Keratinocyte (primary cell): ENCODE results near the gene TMEM221. TPM values are rescaled to one million over a fixed set of nuclear protein-coding genes. Genes with fewer than 3 reads are reported as not detected.

ENCODE experiments used
- DNase-seq: peaks from one replicate; pipeline ENCODE4 v3.0.0-alpha.2; 2011; ENCODE audit warnings: low read depth, missing footprints, low spot score
- FAIRE-seq: peaks from 2 replicates; lab custom pipeline; 2011; peaks lifted over from hg19 to GRCh38; lab: Jason Lieb, UNC
- H2AFZ ChIP-seq: 2 replicates; pipeline ENCODE4 v1.6.0; 2012; ENCODE audit warnings: low read length, control low read depth, inconsistent platforms; ENCODE audit not compliant: control insufficient read depth
- H3K27ac ChIP-seq: 2 replicates; pipeline ENCODE4 v1.5.1; 2011; ENCODE audit warnings: low read length; ENCODE audit not compliant: control insufficient read depth, insufficient read depth
- H3K27me3 ChIP-seq: 3 replicates; pipeline ENCODE4 v1.6.0; 2011; ENCODE audit warnings: low read length; ENCODE audit not compliant: control insufficient read depth, insufficient read depth; ENCODE audit errors: extremely low read depth
- H3K36me3 ChIP-seq, 2 experiments: 2 replicates in 1 of 2; 3 replicates in 1 of 2; pipeline ENCODE4 v1.5.1; 2011; ENCODE audit warnings: low read length in 2 of 2, mild to moderate bottlenecking in 1 of 2; ENCODE audit not compliant: control insufficient read depth in 2 of 2, insufficient read depth in 2 of 2; ENCODE audit errors: extremely low read depth in 1 of 2
- H3K4me1 ChIP-seq: 3 replicates; pipeline ENCODE4 v1.5.1; 2011; ENCODE audit warnings: low read length; ENCODE audit not compliant: control insufficient read depth, insufficient read depth; ENCODE audit errors: extremely low read depth
- H3K4me2 ChIP-seq: 3 replicates; pipeline ENCODE4 v1.6.0; 2011; ENCODE audit warnings: low read depth, low read length; ENCODE audit not compliant: control insufficient read depth, insufficient read depth; ENCODE audit errors: extremely low read depth
- H3K4me3 ChIP-seq, 3 experiments: fragments of 200-600 bp in 1 of 3; sonication (generic) in 1 of 3; 2 replicates in 2 of 3; 3 replicates in 1 of 3; pipeline ENCODE4 v1.5.1; 2011 to 2016; ENCODE audit warnings: low read length in 3 of 3, mild to moderate bottlenecking in 3 of 3, control low read depth in 2 of 3, inconsistent platforms in 1 of 3, low read depth in 1 of 3, mixed read lengths in 1 of 3, mixed run types in 1 of 3, moderate library complexity in 1 of 3; ENCODE audit not compliant: control insufficient read depth in 2 of 3, insufficient read depth in 2 of 3; ENCODE audit errors: extremely low read depth in 1 of 3
- H3K79me2 ChIP-seq: 2 replicates; pipeline ENCODE4 v1.6.0; 2012; ENCODE audit warnings: low read length; ENCODE audit not compliant: control insufficient read depth, insufficient read depth
- H3K9ac ChIP-seq: 3 replicates; pipeline ENCODE4 v1.6.0; 2011; ENCODE audit warnings: low read length; ENCODE audit not compliant: control insufficient read depth, insufficient read depth; ENCODE audit errors: extremely low read depth
- H3K9me1 ChIP-seq: 3 replicates; pipeline ENCODE4 v1.6.0; 2011; ENCODE audit warnings: low read length; ENCODE audit not compliant: control insufficient read depth, insufficient read depth; ENCODE audit errors: extremely low read depth
- H3K9me3 ChIP-seq: 2 replicates; pipeline ENCODE4 v1.5.1; 2012; ENCODE audit warnings: low read depth, low read length; ENCODE audit not compliant: control insufficient read depth
- H4K20me1 ChIP-seq: 3 replicates; pipeline ENCODE4 v1.6.0; 2011; ENCODE audit warnings: low read length; ENCODE audit not compliant: control insufficient read depth, insufficient read depth; ENCODE audit errors: extremely low read depth
- CTCF ChIP-seq, 3 experiments: IDR thresholded peaks in 1 of 3; conservative IDR thresholded peaks in 1 of 3; optimal IDR thresholded peaks in 1 of 3; 2 replicates in 2 of 3; 3 replicates in 1 of 3; pipeline versions ENCODE3 to v1.5.1; 2011; ENCODE audit warnings: low read length in 3 of 3, mild to moderate bottlenecking in 3 of 3, moderate library complexity in 2 of 3, control low read depth in 1 of 3, inconsistent platforms in 1 of 3; ENCODE audit not compliant: insufficient read depth in 2 of 3; ENCODE audit errors: extremely low read depth in 1 of 3
- EZH2 ChIP-seq: IDR thresholded peaks from one replicate; pipeline ENCODE4 v1.6.1; 2012; ENCODE audit warnings: inconsistent platforms, mild to moderate bottlenecking, low read length, moderate library complexity
- dilution Hi-C: fragments of 300-500 bp; cut with MboI; formaldehyde crosslinking; loops from one replicate; pipeline ENCODE4 v1.7.0; 2020; ENCODE audit warnings: low sequenced_read_pairs; ENCODE audit not compliant: extremely low pct_ligation_motif_present
- polyA plus RNA-seq, 5 experiments: library from polyadenylated mRNA; depleted of rRNA in 3 of 5; stranded (reverse) in 3 of 5; stranded (forward) in 1 of 5; unstranded in 1 of 5; fragments of >200 nt; gene quantifications; 1 replicate in 1 of 5; 2 replicates in 3 of 5; 3 replicates in 1 of 5; pipeline versions ENCODE4 v1.2.1 to v1.2.3, GENCODE V29; 2011 to 2012; ENCODE audit warnings: missing spikeins in 2 of 5, low read depth in 1 of 5, low replicate concordance in 1 of 5

Gene TMEM221
- polyA plus RNA-seq, 1 donor (not counting 4 experiments of a cell fraction or from before 2014, with no cell fraction given) = 0.04 TPM

GRCh38 chr19:17489392-17490030 lies 41.0 kb upstream of the TMEM221 start:
- Histone ChIP-seq H4K20me1 (no peaks in the 10 kb centered on the region), H3K36me3 (peaks cover 0 to 6% of the 10 kb centered on the region in 2 experiments), H3K4me3 (no peak overlapping the region), H2AFZ (no peak overlapping the region), H3K4me1 (peaks cover 16% of the 10 kb centered on the region), H3K27ac (no peak overlapping the region), H3K27me3 (no peaks in the 10 kb centered on the region), H3K4me2 (no peak overlapping the region), H3K9me1 (no peaks in the 10 kb centered on the region), H3K79me2 (peaks cover 3% of the 10 kb centered on the region), H3K9me3 (no peaks in the 10 kb centered on the region), H3K9ac (no peak overlapping the region)
- DNase-seq = no peak
- no peak for FAIRE-seq
- dilution Hi-C loops = no loop called here
- TF ChIP-seq EZH2 = no peak
- no peak for TF ChIP-seq CTCF (optimal IDR thresholded peaks at IDR 0.05 in 1 of 3, IDR thresholded peaks at IDR 0.05 in 1 of 3, conservative IDR thresholded peaks at IDR 0.05 in 1 of 3; ENCODE audit: extremely low read depth in 1 of 3, insufficient read depth in 2 of 3, low read length in 3 of 3)

GRCh38 chr19:17488593-17489391 lies 40.3 kb upstream of the TMEM221 start:
- H3K9me3 ChIP-seq = no peaks in the 10 kb centered on the region
- H3K27ac ChIP-seq = peak overlapping the region; percentile 18
- H3K4me1 ChIP-seq = peaks cover 16% of the 10 kb centered on the region
- FAIRE-seq (no peak), DNase-seq (no peak)
- H2AFZ ChIP-seq = peak overlapping the region; percentile 64
- H3K4me2 ChIP-seq = peak overlapping the region; percentile 78
- H3K4me3 ChIP-seq = peak overlapping the region in 1 of 3 experiments; percentile 42
- H3K9me1 ChIP-seq = no peaks in the 10 kb centered on the region
- dilution Hi-C loops = no loop called here
- peak in 1 of 3 experiments; percentile 60 for TF ChIP-seq CTCF (optimal IDR thresholded peaks at IDR 0.05 in 1 of 3, IDR thresholded peaks at IDR 0.05 in 1 of 3, conservative IDR thresholded peaks at IDR 0.05 in 1 of 3; ENCODE audit: extremely low read depth in 1 of 3, insufficient read depth in 2 of 3, low read length in 3 of 3)
- no peak for TF ChIP-seq EZH2
- no peaks in the 10 kb centered on the region for H3K27me3 ChIP-seq
- no peaks in the 10 kb centered on the region for H4K20me1 ChIP-seq
- peaks cover 3% of the 10 kb centered on the region for H3K79me2 ChIP-seq
- peak overlapping the region; percentile 8 for H3K9ac ChIP-seq
- H3K36me3 ChIP-seq = peaks cover 0 to 6% of the 10 kb centered on the region in 2 experiments
